RWPE2 (cell line): ENCODE results near the gene ZNF384.

Experiments used
- ATAC-seq: fragments of 200-7000 bp; cut with Tn5 transposase; 3 replicates; pipeline ENCODE4 v1.9.1; 2021; ENCODE audit warnings: low read depth
- DNase-seq: peaks from one replicate; pipeline ENCODE4 v3.0.0-alpha.2; 2020; ENCODE audit warnings: low spot score
- H3K27ac ChIP-seq: fragments of 450-650 bp; 2 replicates; pipeline ENCODE4 v1.5.1; 2017; ENCODE audit warnings: mild to moderate bottlenecking; ENCODE audit not compliant: poor library complexity, severe bottlenecking
- H3K27me3 ChIP-seq: fragments of 250-450 bp; sonication (Bioruptor Pico); 2 replicates; pipeline ENCODE4 v1.5.1; 2021; ENCODE audit warnings: mild to moderate bottlenecking, moderate library complexity; ENCODE audit not compliant: insufficient read depth, poor library complexity, severe bottlenecking
- H3K36me3 ChIP-seq: fragments of 250-450 bp; sonication (Bioruptor Pico); 2 replicates; pipeline ENCODE4 v1.5.1; 2020; ENCODE audit warnings: low read depth, mild to moderate bottlenecking, moderate library complexity
- H3K4me1 ChIP-seq: fragments of 250-450 bp; sonication (Bioruptor Pico); 2 replicates; pipeline ENCODE4 v1.5.1; 2021; ENCODE audit warnings: mild to moderate bottlenecking, moderate library complexity; ENCODE audit not compliant: insufficient read depth, poor library complexity, severe bottlenecking
- H3K4me3 ChIP-seq: fragments of 250-450 bp; sonication (Bioruptor Pico); 2 replicates; pipeline ENCODE4 v1.5.1; 2021; ENCODE audit warnings: mild to moderate bottlenecking, moderate library complexity; ENCODE audit not compliant: severe bottlenecking
- H3K9me3 ChIP-seq: fragments of 250-450 bp; sonication (Bioruptor Pico); 2 replicates; pipeline ENCODE4 v1.5.1; 2021; ENCODE audit warnings: mild to moderate bottlenecking, moderate library complexity; ENCODE audit not compliant: severe bottlenecking
- TF ChIP-seq, protein P1 (sequence below): fragments of 450-650 bp; IDR thresholded peaks from one replicate; pipeline ENCODE4 v1.5.1; 2017; ENCODE audit warnings: mild to moderate bottlenecking, moderate library complexity; ENCODE audit not compliant: poor library complexity, severe bottlenecking

ZNF384 gene

DNA sequence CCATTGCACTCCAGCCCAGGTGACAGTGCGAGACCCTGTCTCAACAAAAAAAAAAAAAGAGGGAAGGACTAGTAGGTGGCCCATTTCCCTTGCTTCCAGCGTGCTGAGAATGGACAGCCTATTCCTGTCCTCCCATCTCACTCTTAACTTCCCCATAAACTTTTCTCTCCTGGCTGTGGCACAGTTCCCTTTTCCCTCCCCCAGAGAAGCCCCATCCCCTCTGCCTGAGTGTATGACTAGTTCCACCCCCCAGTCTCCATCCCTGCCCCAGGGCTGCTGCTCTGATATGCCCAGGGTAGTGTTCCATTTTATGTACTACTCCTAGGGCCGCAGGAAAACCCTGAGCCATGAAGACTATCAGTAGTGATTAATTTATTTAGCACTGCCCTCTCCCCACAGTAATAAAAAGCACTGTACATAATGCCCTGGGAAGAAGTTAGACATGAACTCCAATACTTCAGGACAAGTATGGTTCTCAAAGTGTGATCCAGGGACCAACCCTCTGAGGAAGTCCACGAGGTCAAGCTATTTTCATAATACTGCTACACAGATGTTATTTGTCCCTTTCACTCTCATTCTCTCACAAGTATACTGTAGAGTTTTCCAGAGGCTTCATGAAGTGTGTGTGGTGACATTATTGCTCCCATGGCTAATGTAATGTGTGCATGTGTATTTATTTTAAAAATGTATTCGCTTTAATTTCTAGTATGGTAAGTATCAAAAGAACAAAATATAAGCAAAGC, 70.5 kb downstream of the ZNF384 start:
- no peaks in the 10 kb centered on the region for H3K4me1 ChIP-seq
- peaks cover 6% of the 10 kb centered on the region for H3K36me3 ChIP-seq
- H3K4me3 ChIP-seq: no peak overlapping the region
- no peaks in the 10 kb centered on the region for H3K27me3 ChIP-seq
- no peaks in the 10 kb centered on the region for H3K9me3 ChIP-seq
- TF ChIP-seq, protein P1, sequence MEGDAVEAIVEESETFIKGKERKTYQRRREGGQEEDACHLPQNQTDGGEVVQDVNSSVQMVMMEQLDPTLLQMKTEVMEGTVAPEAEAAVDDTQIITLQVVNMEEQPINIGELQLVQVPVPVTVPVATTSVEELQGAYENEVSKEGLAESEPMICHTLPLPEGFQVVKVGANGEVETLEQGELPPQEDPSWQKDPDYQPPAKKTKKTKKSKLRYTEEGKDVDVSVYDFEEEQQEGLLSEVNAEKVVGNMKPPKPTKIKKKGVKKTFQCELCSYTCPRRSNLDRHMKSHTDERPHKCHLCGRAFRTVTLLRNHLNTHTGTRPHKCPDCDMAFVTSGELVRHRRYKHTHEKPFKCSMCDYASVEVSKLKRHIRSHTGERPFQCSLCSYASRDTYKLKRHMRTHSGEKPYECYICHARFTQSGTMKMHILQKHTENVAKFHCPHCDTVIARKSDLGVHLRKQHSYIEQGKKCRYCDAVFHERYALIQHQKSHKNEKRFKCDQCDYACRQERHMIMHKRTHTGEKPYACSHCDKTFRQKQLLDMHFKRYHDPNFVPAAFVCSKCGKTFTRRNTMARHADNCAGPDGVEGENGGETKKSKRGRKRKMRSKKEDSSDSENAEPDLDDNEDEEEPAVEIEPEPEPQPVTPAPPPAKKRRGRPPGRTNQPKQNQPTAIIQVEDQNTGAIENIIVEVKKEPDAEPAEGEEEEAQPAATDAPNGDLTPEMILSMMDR: no peak
- ATAC-seq: no peak
- no peak overlapping the region for H3K27ac ChIP-seq
- no peak for DNase-seq
